Measurements from ENCODE around the gene ATF1.

ATF1 gene

DNA sequence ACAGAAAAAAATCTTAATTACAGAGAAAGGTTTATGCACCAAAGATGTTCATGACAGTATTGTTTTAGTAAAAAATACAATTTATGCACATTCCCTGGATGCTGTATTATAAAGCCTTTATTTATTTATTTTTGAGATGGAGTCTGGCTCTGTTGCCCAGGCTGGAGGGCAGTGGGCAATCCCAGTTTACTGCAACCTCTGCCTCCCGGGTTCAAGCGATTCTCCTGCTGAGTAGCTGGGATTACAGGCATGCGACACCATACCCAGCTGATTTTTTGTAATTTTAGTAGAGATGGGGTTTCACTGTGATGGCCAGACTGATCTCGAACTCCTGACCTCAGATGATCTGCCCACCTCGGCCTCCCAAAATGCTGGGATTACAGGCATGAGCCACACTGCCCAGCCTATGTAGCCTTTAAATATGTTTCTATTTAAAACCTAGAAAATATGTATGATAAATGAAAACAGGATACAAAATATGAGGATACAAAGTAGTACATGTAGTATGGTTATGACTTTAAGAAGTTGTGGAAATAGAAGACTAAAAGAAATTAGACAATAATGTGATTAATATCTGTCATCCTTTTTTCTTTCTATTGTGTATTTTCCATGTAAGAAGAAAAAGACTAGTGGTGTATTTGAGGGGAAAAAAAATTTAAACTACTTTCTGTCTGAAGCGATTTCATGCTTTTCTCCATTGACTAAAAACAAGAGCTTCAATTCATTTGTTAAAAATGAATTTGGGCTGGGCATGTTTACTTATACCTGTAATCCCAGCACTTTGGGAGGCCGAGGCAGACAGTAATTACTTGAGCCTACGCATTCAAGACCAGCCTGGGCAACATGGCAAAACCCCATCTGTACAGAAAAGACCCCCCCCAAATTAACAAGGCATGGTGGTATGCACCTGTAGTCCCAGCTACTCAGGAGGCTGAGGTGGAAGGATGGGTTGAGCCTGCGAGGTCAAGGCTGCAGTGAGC, 13.1 kb downstream of the ATF1 start:
- DNase-seq (ENCODE audit: low read depth in 2 of 2), result no peak
- TF ChIP-seq, protein P1, sequence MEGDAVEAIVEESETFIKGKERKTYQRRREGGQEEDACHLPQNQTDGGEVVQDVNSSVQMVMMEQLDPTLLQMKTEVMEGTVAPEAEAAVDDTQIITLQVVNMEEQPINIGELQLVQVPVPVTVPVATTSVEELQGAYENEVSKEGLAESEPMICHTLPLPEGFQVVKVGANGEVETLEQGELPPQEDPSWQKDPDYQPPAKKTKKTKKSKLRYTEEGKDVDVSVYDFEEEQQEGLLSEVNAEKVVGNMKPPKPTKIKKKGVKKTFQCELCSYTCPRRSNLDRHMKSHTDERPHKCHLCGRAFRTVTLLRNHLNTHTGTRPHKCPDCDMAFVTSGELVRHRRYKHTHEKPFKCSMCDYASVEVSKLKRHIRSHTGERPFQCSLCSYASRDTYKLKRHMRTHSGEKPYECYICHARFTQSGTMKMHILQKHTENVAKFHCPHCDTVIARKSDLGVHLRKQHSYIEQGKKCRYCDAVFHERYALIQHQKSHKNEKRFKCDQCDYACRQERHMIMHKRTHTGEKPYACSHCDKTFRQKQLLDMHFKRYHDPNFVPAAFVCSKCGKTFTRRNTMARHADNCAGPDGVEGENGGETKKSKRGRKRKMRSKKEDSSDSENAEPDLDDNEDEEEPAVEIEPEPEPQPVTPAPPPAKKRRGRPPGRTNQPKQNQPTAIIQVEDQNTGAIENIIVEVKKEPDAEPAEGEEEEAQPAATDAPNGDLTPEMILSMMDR (IDR thresholded peaks at IDR 0.05; ENCODE audit: low read depth, low read length), result no peak
- H3K4me3 ChIP-seq (replicated peaks in 1 of 2; ENCODE audit: low read depth in 2 of 2, low read length in 2 of 2), result no peak overlapping the region

DNA sequence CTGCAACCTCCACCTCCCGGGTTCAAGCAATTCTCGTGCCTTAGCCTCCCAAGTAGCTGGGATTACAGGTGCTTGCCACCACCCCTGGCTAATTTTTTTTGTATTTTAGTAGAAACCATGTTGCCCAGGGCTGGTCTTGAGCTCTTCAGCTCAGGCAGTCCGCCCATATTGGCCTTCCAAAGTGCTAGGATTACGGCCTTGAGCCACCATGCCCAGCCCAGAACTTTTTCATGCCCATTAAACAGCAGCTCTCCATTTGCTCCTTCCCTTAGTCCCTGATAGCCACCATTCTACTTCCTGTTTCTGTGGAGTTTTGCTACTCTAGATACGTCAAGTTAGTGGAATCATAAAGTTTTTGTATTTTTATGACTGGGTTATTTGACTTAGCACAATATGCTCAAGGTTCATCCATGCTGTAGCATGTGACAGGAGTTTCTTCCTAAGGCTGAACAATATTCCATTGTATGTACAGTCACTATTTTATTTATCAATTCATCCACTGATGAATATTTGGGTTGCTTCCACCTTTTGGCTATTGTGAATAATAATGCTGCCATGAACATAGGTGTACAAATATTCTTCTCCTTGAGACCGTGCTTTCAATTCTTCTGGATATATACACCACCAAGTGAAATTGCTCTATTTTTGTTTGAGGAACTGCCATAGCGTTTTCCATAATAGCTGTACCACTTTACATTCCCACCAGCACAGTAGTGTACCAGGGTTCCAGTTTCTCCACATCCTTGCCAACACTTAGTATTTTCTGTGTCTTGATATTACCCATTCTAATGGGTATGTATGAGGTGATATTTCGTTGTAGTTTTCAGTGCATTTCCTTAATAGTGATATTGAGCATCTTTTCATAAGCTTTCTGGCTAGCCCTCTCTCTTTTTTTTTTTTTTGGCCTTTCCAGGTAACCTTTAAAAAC, 15.0 kb downstream of the ATF1 start:
- TF ChIP-seq, protein P1 (IDR thresholded peaks at IDR 0.05; ENCODE audit: low read depth, low read length), result no peak
- H3K4me3 ChIP-seq (replicated peaks in 1 of 2; ENCODE audit: low read depth in 2 of 2, low read length in 2 of 2), result no peak overlapping the region
- no peak for DNase-seq (ENCODE audit: low read depth in 2 of 2)

DNA sequence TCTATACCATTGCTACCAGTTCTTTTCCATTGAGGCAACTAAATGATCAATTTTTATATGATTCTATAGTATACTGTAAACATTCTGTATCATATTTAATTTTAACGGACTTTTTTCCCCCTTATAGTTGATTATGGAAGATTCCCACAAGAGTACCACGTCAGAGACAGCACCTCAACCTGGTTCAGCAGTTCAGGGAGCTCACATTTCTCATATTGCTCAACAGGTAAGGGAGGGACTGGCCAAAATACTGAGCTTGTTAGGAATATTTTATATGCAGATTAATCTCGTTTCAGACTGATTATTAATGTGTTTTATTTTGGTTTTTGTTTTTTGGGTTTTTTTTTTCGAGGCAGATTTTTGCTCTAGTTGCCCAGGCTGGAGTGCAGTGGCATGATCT, 16.1 kb downstream of the ATF1 start:
- TF ChIP-seq, protein P1 (IDR thresholded peaks at IDR 0.05; ENCODE audit: low read depth, low read length), result no peak
- DNase-seq (ENCODE audit: low read depth in 2 of 2), result no peak
- no peak overlapping the region for H3K4me3 ChIP-seq (replicated peaks in 1 of 2; ENCODE audit: low read depth in 2 of 2, low read length in 2 of 2)

- H3K4me3 ChIP-seq (replicated peaks in 1 of 2; ENCODE audit: low read depth in 2 of 2, low read length in 2 of 2), result no peak overlapping the region
- TF ChIP-seq, protein P1 (IDR thresholded peaks at IDR 0.05; ENCODE audit: low read depth, low read length), result no peak
- no peak for DNase-seq (ENCODE audit: low read depth in 2 of 2)
Measured at GRCh38 chr12:50784501-50784900, 20.6 kb downstream of the ATF1 start.

- H3K4me3 ChIP-seq (replicated peaks in 1 of 2; ENCODE audit: low read depth in 2 of 2, low read length in 2 of 2), result no peak overlapping the region
- DNase-seq (ENCODE audit: low read depth in 2 of 2), result peak in 1 of 2 donors; percentile 20
- TF ChIP-seq, protein P1 (IDR thresholded peaks at IDR 0.05; ENCODE audit: low read depth, low read length), result no peak
Measured at GRCh38 chr12:50785406-50786001, 21.6 kb downstream of the ATF1 start.

GRCh38 chr12:50786498-50787231, 22.8 kb downstream of the ATF1 start:
- H3K4me3 ChIP-seq (replicated peaks in 1 of 2; ENCODE audit: low read depth in 2 of 2, low read length in 2 of 2), result peak overlapping the region in 1 of 2 donors; percentile 19
- DNase-seq (ENCODE audit: low read depth in 2 of 2), result peak; percentile 93 to 99
- TF ChIP-seq, protein P1 (IDR thresholded peaks at IDR 0.05; ENCODE audit: low read depth, low read length), result no peak
